Erythroblast (primary cell): ENCODE measurements around the gene DNAH17.

ENCODE experiments used
- DNase-seq, 2 experiments: peaks; one replicate each; lab custom pipeline; 2025; lab: John Stamatoyannopoulos, UW
- GATA1 ChIP-seq: IDR thresholded peaks from 2 replicates; pipeline ENCODE4 v1.6.1; 2011; ENCODE audit warnings: low read depth, mild to moderate bottlenecking, control low read depth, low read length, moderate library complexity
- POLR2A ChIP-seq: IDR thresholded peaks from 2 replicates; pipeline ENCODE4 v1.6.1; 2011; ENCODE audit warnings: mild to moderate bottlenecking, low read length

Gene DNAH17

GRCh38 chr17:78460951-78461798 is 116.0 kb downstream of the DNAH17 start:
- no peak for DNase-seq
- TF ChIP-seq POLR2A, result no peak

GRCh38 chr17:78460176-78460675 is 117.0 kb downstream of the DNAH17 start:
- no peak for DNase-seq
- no peak for TF ChIP-seq POLR2A
- no peak for TF ChIP-seq GATA1

- TF ChIP-seq GATA1, result no peak
- no peak for TF ChIP-seq POLR2A
- no peak for DNase-seq
Observed at GRCh38 chr17:78459696-78460095, 117.5 kb downstream of the DNAH17 start.

- TF ChIP-seq GATA1, result no peak
- TF ChIP-seq POLR2A, result no peak
- DNase-seq, result no peak
Observed at GRCh38 chr17:78458736-78459335, 118.4 kb downstream of the DNAH17 start.

- TF ChIP-seq POLR2A (no peak), GATA1 (no peak)
- no peak for DNase-seq
Observed at GRCh38 chr17:78458091-78458490, 119.1 kb downstream of the DNAH17 start.

- TF ChIP-seq GATA1 (no peak), POLR2A (no peak)
- no peak for DNase-seq
Observed at GRCh38 chr17:78454346-78454745, 122.8 kb downstream of the DNAH17 start.

- no peak for DNase-seq
- TF ChIP-seq GATA1 (no peak), POLR2A (no peak)
Observed at GRCh38 chr17:78451753-78452152, 125.4 kb downstream of the DNAH17 start.

- no peak for DNase-seq
- TF ChIP-seq POLR2A (no peak), GATA1 (no peak)
Observed at GRCh38 chr17:78450696-78451345, 126.4 kb downstream of the DNAH17 start.

GRCh38 chr17:78449983-78450595 is 127.1 kb downstream of the DNAH17 start:
- TF ChIP-seq POLR2A, result no peak
- TF ChIP-seq GATA1, result no peak
- no peak for DNase-seq

- TF ChIP-seq GATA1 (no peak), POLR2A (no peak)
- peak in 1 of 2 experiments; percentile 17 for DNase-seq
Observed at GRCh38 chr17:78448356-78448993, 128.7 kb downstream of the DNAH17 start.

GRCh38 chr17:78446833-78447232 is 130.4 kb downstream of the DNAH17 start:
- no peak for DNase-seq
- TF ChIP-seq POLR2A (no peak), GATA1 (no peak)

GRCh38 chr17:78444392-78444791 is 132.8 kb downstream of the DNAH17 start:
- no peak for DNase-seq
- no peak for TF ChIP-seq POLR2A
- no peak for TF ChIP-seq GATA1

GRCh38 chr17:78442648-78443218 is 134.5 kb downstream of the DNAH17 start:
- peak in 1 of 2 experiments; percentile 9 for DNase-seq
- no peak for TF ChIP-seq GATA1
- no peak for TF ChIP-seq POLR2A
